ENCODE data around the gene SLC36A1. TPM values are rescaled to one million over a fixed set of nuclear protein-coding genes. Genes with fewer than 3 reads are reported as not detected.

The SLC36A1 gene
- polyA plus RNA-seq, 1 of the 3 experiments (the other 2 are of a cell fraction), result 4.1 TPM

DNA sequence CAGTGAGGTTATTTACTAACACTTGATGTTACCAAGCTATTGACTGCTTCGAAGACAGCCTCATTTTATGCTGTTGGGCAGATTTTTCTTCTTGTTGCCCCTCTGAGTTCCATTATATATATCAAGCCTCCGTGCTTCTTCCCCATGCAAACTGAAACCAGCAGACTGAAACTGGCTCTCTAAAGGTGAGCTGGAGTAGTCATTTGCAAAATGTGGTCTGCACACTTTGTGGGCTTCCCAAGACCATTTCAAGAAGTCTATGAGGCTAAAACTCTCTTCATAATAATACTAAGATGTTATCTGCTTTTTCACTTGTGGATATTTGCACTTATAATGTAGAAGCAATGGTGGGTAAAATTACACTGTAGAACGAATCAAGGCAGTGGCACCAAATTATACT lies 13.9 kb downstream of the SLC36A1 start:
- H3F3A ChIP-seq (replicated peaks; ENCODE audit: insufficient read depth), result no peaks in the 10 kb centered on the region
- no peak overlapping the region for H3K4me3 ChIP-seq (ENCODE audit: low read depth in 2 of 2, low read length in 1 of 2)
- H3K4me1 ChIP-seq (ENCODE audit: control insufficient read depth in 1 of 2, insufficient read depth in 2 of 2, low read depth in 1 of 2, low read length in 1 of 2), result no peaks in the 10 kb centered on the region
- TF ChIP-seq RFX5 (IDR thresholded peaks at IDR 0.05; ENCODE audit: low read length), result no peak
- no peak for TF ChIP-seq JUND (IDR thresholded peaks at IDR 0.05)
- no peak for TF ChIP-seq GATA2 (CRISPR knock-in tag; IDR thresholded peaks at IDR 0.05)
- no peak for TF ChIP-seq YY1 (IDR thresholded peaks at IDR 0.05; ENCODE audit: low read depth)
- no peak for TF ChIP-seq REST (IDR thresholded peaks at IDR 0.05; ENCODE audit: low read depth, low read length)
- no peak overlapping the region for H2AFZ ChIP-seq (ENCODE audit: low read depth)
- ChIA-PET POLR2A (no interaction called here), CTCF (interaction anchor here (1.2 to 7.2 kb wide), 3 partner anchors 10 to 279 kb away, joined by 3 to 60 read pairs (median 12); partner anchors contain the start of gene SLC36A1)
- DNase-seq, result no peak
- H3K9ac ChIP-seq, result no peak overlapping the region
- no peaks in the 10 kb centered on the region for H4K20me1 ChIP-seq (ENCODE audit: insufficient read depth)
- H3K36me3 ChIP-seq (replicated peaks in 1 of 2; ENCODE audit: control insufficient read depth in 1 of 2, insufficient read depth in 2 of 2, low read length in 1 of 2), result peaks cover 5 to 12% of the 10 kb centered on the region in 2 experiments
- no peaks in the 10 kb centered on the region for H3K27me3 ChIP-seq (ENCODE audit: insufficient read depth)
- H3K9me3 ChIP-seq, result no peaks in the 10 kb centered on the region
- H3K79me2 ChIP-seq (ENCODE audit: insufficient read depth), result no peaks in the 10 kb centered on the region
- no peaks in the 10 kb centered on the region for H3K9me2 ChIP-seq
- WGBS (ENCODE audit: low lambda C conversion rate), result 69% methylated on average over 3 of the region's 3 CpGs
- no peak overlapping the region for H3K4me2 ChIP-seq
- H3K27ac ChIP-seq (ENCODE audit: low read depth in 2 of 2, low read length in 1 of 2), result no peak overlapping the region

DNA sequence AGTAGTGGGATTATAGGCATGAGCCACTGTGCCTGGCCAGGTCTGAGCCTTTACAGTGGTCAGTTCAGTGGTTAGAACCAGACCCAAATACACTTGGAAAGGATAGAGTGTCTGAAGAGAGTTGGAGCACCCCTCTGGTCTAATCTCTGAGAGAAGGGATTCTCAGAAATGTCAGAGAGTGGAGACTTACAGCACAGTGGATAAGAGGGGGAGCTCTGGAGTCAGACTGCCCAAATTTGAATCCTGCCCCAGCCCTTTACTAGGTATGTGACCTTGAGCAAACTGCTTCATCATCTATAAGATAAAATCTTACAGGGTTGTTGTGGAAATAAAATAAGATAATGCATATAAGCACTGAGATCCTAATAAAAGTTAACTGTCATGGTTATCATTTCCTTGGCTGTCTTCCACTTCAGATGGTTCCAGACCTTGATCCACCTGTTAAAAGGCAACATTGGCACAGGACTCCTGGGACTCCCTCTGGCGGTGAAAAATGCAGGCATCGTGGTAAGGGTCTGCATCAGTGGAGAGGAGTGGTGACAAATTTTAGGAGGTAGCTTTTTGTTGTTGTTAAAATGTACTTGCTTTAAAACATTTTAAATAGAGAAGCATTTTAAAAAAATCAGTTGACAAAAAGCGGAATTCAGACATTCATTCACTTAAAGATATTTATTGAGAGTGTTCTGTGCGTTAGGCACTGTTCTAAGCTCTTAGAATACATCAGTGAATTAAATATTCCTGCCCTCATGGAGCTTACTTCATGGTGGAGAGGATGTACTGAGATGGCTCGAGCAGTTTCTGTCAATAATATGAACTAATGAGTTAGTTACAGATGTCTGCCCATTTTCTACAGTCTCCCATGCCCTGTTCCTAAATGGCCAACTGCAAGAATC lies 16.0 kb downstream of the SLC36A1 start:
- Histone ChIP-seq H3K9me3 (no peaks in the 10 kb centered on the region), H3K4me2 (no peak overlapping the region), H3K4me3 (ENCODE audit: low read depth in 2 of 2, low read length in 1 of 2) (no peak overlapping the region), H3K27me3 (ENCODE audit: insufficient read depth) (no peaks in the 10 kb centered on the region), H3K9ac (no peak overlapping the region), H3K79me2 (ENCODE audit: insufficient read depth) (no peaks in the 10 kb centered on the region), H4K20me1 (ENCODE audit: insufficient read depth) (no peaks in the 10 kb centered on the region), H2AFZ (ENCODE audit: low read depth) (no peak overlapping the region), H3K4me1 (ENCODE audit: control insufficient read depth in 1 of 2, insufficient read depth in 2 of 2, low read depth in 1 of 2, low read length in 1 of 2) (no peaks in the 10 kb centered on the region), H3F3A (replicated peaks; ENCODE audit: insufficient read depth) (no peaks in the 10 kb centered on the region), H3K36me3 (replicated peaks in 1 of 2; ENCODE audit: control insufficient read depth in 1 of 2, insufficient read depth in 2 of 2, low read length in 1 of 2) (peaks cover 11 to 26% of the 10 kb centered on the region in 2 experiments), H3K27ac (ENCODE audit: low read depth in 2 of 2, low read length in 1 of 2) (no peak overlapping the region), H3K9me2 (no peaks in the 10 kb centered on the region)
- TF ChIP-seq RAD21 (IDR thresholded peaks at IDR 0.05; ENCODE audit: low read length) (no peak), TEAD4 (IDR thresholded peaks at IDR 0.05; ENCODE audit: borderline replicate concordance, insufficient read depth) (no peak), CTCF (IDR thresholded peaks at IDR 0.05) (no peak), RCOR1 (IDR thresholded peaks at IDR 0.05; ENCODE audit: low read length) (no peak), FOXM1 (IDR thresholded peaks at IDR 0.05; ENCODE audit: low read depth) (no peak), ELF1 (IDR thresholded peaks at IDR 0.05) (no peak), GATA2 (CRISPR knock-in tag; IDR thresholded peaks at IDR 0.05) (no peak), SMC3 (IDR thresholded peaks at IDR 0.05; ENCODE audit: low read depth, low read length) (no peak), TAF1 (IDR thresholded peaks at IDR 0.05; ENCODE audit: borderline replicate concordance, low read depth, low read length) (no peak), REST (IDR thresholded peaks at IDR 0.05; ENCODE audit: low read depth, low read length) (no peak), MEF2A (IDR thresholded peaks at IDR 0.05; ENCODE audit: borderline replicate concordance, low read depth) (no peak)
- TF ChIP-seq, protein P1, sequence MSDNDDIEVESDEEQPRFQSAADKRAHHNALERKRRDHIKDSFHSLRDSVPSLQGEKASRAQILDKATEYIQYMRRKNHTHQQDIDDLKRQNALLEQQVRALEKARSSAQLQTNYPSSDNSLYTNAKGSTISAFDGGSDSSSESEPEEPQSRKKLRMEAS (IDR thresholded peaks at IDR 0.05; ENCODE audit: low read depth), result no peak
- ChIA-PET POLR2A (no interaction called here), CTCF (interaction anchor here (1.3 to 7.2 kb wide), 3 partner anchors 14 to 189 kb away, joined by 3 to 60 read pairs (median 4); partner anchors contain the start of gene SLC36A1)
- DNase-seq, result no peak
- WGBS (ENCODE audit: low lambda C conversion rate), result 75% methylated on average over 5 of the region's 5 CpGs
